ENCODE results near the gene HSPBP1. TPM values are rescaled to one million over a fixed set of nuclear protein-coding genes. Genes with fewer than 3 reads are reported as not detected.

Gene HSPBP1
- total RNA-seq, 2 experiments from 2014 or later, result 14.3 to 15.1 TPM

DNA sequence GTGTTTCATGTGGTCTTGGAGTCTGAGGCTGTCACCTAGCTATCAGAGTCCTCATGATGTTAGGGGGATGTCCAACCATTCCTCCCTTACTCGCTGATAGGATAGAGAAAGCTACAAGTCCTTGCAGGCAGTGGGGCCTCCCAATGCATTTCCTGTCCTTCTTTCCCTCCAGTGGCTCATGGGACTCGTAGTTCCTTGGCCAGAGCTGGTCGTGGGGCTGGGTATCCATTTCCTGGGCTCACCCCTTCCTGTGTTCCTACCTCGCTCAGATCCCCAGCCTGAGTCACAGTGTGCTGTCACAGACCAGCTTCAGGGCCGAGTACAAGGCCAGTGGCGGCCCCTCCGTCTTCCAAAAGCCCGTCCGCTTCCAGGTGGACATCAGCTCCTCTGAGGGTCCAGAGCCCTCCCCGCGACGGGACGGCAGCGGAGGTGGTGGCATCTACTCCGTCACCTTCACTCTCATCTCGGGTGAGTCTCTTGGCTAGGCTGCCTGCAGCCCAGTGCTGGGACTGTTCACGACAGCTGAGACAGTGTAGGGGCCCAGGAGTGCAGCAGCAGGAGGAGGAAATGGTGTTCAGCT lies 26.2 kb upstream of the HSPBP1 start:
- peaks cover 14% of the 10 kb centered on the region for H3K4me1 Mint-ChIP-seq (ENCODE audit: low read depth)
- Histone ChIP-seq H3K4me1 (ENCODE audit: insufficient read depth, low read length) (peaks cover 21% of the 10 kb centered on the region), H3K9me3 (ENCODE audit: control insufficient read depth in 1 of 2, insufficient read depth in 1 of 2, low read length in 2 of 2) (peaks cover 0 to 7% of the 10 kb centered on the region in 2 experiments), H3K27me3 (ENCODE audit: control insufficient read depth in 1 of 2, insufficient read depth in 2 of 2, low read length in 2 of 2) (no peaks in the 10 kb centered on the region), H3K36me3 (ENCODE audit: insufficient read depth, low read length) (no peaks in the 10 kb centered on the region), H3K4me3 (ENCODE audit: low read length) (no peak overlapping the region), H3K27ac (ENCODE audit: low read depth in 1 of 2, low read length in 2 of 2) (no peak overlapping the region)
- H3K9me3 Mint-ChIP-seq, result no peaks in the 10 kb centered on the region
- H3K4me3 Mint-ChIP-seq, result no peak overlapping the region
- intact Hi-C loops (cut with DNase I, micrococcal nuclease), result loop anchor here in 1 of 2 experiments (1.0 to 10.0 kb wide), 2 partner anchors 33 to 199 kb away; partner anchors contain the start of gene KMT5C
- ATAC-seq (ENCODE audit: poor library complexity) (no peak), DNase-seq (no peak)
- ChIA-PET POLR2A (interaction anchor here (0.8 kb wide), 1 partner anchor 47 kb away, joined by 3 read pairs; the partner anchor contains the start of gene PPP6R1), CTCF (no interaction called here)
- no peaks in the 10 kb centered on the region for H3K27me3 Mint-ChIP-seq
- no peaks in the 10 kb centered on the region for H3K36me3 Mint-ChIP-seq (ENCODE audit: low read depth)
- H3K27ac Mint-ChIP-seq, result no peak overlapping the region
- no peak for TF ChIP-seq CTCF (IDR thresholded peaks at IDR 0.05)

DNA sequence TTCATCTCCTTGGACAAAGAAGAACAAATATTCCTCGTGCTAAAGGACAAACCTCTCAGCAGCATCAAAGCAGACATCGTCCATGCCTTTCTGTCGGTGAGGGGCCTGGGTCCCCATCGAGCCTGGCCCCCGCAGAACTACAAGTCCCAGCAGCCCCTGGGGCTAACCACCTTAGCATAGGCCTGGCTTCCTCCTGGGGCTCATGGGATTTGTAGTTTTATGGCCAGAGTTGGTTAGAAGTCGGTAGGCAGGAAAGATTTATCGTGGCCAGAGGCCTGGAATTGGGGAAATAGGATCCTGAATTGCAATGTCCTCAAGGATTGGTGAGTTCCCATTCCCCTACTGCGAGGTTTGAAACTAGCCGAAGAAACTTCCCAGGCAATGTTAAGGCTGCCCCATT lies 25.6 kb upstream of the HSPBP1 start:
- ChIA-PET CTCF (no interaction called here), POLR2A (interaction anchor here (1.0 kb wide), 1 partner anchor 34 kb away, joined by 6 read pairs; the partner anchor contains the start of gene KMT5C)
- no peak overlapping the region for H3K27ac Mint-ChIP-seq

DNA sequence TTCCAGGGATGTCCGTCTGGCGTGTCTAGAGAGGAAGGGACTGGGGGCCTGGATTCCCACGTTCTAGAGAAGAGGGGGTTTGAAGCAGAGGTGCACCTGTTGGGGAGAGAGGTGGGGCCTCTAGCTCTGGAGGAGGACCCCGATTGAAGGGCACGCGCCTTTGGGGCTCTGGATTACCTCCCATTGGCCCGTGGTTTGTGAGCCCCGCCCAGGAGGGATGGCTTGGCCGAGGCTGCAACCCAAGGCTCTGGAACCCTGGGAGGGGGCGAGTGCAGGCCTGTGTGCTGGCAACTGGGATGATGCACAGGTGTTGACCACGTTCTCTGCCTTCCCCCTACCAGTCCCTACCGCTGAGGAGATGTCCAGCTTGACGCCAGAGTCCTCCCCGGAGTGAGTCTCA lies 25.1 kb upstream of the HSPBP1 start:
- no peak for ATAC-seq (ENCODE audit: poor library complexity)
- Mint-ChIP-seq H3K4me3 (no peak overlapping the region), H3K36me3 (ENCODE audit: low read depth) (no peaks in the 10 kb centered on the region), H3K27ac (no peak overlapping the region), H3K4me1 (ENCODE audit: low read depth) (peaks cover 14% of the 10 kb centered on the region), H3K27me3 (no peaks in the 10 kb centered on the region), H3K9me3 (no peaks in the 10 kb centered on the region)
- no peak overlapping the region for H3K27ac ChIP-seq (ENCODE audit: low read depth in 1 of 2, low read length in 2 of 2)
- H3K36me3 ChIP-seq (ENCODE audit: insufficient read depth, low read length), result no peaks in the 10 kb centered on the region
- intact Hi-C loops (cut with DNase I, micrococcal nuclease), result loop anchor here (1.0 to 10.0 kb wide), 4 partner anchors 34 to 200 kb away; partner anchors contain the start of gene KMT5C (in 1 of the 2)
- no peak for TF ChIP-seq CTCF (IDR thresholded peaks at IDR 0.05)
- peaks cover 21% of the 10 kb centered on the region for H3K4me1 ChIP-seq (ENCODE audit: insufficient read depth, low read length)
- no peak for DNase-seq
- H3K4me3 ChIP-seq (ENCODE audit: low read length), result no peak overlapping the region
- ChIA-PET POLR2A (interaction anchor here (1.0 kb wide), 1 partner anchor 34 kb away, joined by 6 read pairs; the partner anchor contains the start of gene KMT5C), CTCF (no interaction called here)
- peaks cover 0 to 7% of the 10 kb centered on the region in 2 experiments for H3K9me3 ChIP-seq (ENCODE audit: control insufficient read depth in 1 of 2, insufficient read depth in 1 of 2, low read length in 2 of 2)
- H3K27me3 ChIP-seq (ENCODE audit: control insufficient read depth in 1 of 2, insufficient read depth in 2 of 2, low read length in 2 of 2), result no peaks in the 10 kb centered on the region

More for the DNA sequence above, 25.6 kb upstream of the HSPBP1 start:
- intact Hi-C loops (cut with DNase I, micrococcal nuclease), result loop anchor here in 1 of 2 experiments (1.0 to 10.0 kb wide), 2 partner anchors 34 to 199 kb away; partner anchors contain the start of gene KMT5C
- no peak overlapping the region for H3K4me3 ChIP-seq (ENCODE audit: low read length)
- peaks cover 21% of the 10 kb centered on the region for H3K4me1 ChIP-seq (ENCODE audit: insufficient read depth, low read length)
- H3K27ac ChIP-seq (ENCODE audit: low read depth in 1 of 2, low read length in 2 of 2), result no peak overlapping the region
- peaks cover 0 to 7% of the 10 kb centered on the region in 2 experiments for H3K9me3 ChIP-seq (ENCODE audit: control insufficient read depth in 1 of 2, insufficient read depth in 1 of 2, low read length in 2 of 2)
- Mint-ChIP-seq H3K4me3 (peak overlapping the region; percentile 56), H3K36me3 (ENCODE audit: low read depth) (no peaks in the 10 kb centered on the region), H3K9me3 (no peaks in the 10 kb centered on the region), H3K4me1 (ENCODE audit: low read depth) (peaks cover 14% of the 10 kb centered on the region), H3K27me3 (no peaks in the 10 kb centered on the region)
- no peaks in the 10 kb centered on the region for H3K36me3 ChIP-seq (ENCODE audit: insufficient read depth, low read length)
- H3K27me3 ChIP-seq (ENCODE audit: control insufficient read depth in 1 of 2, insufficient read depth in 2 of 2, low read length in 2 of 2), result no peaks in the 10 kb centered on the region
- ATAC-seq (ENCODE audit: poor library complexity) (peak; percentile 83), DNase-seq (peak; percentile 21 to 77 (median 46))
- TF ChIP-seq CTCF (IDR thresholded peaks at IDR 0.05), result no peak
